ENCODE measurements around the gene FHIP2A.
"Not testable (repeated sequence)": the region's sequence is repeated elsewhere in the genome, so short reads cannot be mapped to it uniquely, and the experiment has no call there.

The FHIP2A gene

DNA sequence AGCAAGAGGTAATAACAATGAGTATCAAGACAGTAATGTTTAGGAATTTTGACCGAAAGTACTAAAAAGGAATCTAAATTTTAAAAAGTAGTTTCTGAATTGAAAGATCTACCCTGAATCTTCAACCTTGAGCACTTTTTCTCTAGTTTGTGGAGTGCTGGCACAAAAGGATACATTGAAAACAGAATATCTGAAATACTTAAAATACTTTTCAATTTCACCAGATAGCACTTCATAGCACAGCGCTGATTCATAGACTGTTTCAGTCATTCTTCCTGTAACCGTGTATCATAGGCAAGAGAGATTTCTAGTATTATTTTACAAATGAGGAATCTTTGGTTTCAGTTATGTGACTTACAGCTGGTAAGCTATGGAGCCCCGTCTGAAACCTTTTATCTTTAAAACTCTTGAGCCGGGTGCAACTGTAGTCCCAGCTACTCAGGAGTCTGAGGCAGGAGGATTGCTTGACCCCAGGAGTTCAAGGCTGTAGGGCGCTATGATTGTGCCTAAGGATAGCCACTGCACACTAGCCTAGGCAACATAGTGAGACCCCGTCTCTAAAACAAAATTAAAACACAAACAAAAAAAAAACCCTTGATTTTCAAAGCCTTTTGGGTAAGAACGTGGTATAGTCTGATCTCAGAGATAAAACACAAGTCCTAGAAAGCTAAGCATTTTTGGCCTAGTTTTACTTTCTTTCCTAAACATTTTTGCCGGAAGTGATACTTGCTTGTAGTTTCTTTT is 35.1 kb downstream of the FHIP2A start:
- no peak for DNase-seq (ENCODE audit: low read depth)

DNA sequence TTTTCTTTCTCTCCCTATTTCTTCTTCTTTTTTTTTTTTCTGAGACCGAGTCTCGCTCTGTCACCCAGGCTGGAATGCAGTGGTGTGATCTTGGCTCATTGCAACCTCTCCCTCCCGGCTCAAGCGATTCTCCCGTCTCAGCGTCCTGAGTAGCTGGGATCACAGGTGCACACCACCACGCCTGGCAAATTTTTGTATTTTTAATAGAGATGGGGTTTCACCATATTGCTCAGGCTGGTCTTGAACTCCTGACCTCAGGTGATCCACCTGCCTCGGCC is 35.6 kb downstream of the FHIP2A start:
- not testable (repeated sequence) for DNase-seq (ENCODE audit: low read depth)

DNA sequence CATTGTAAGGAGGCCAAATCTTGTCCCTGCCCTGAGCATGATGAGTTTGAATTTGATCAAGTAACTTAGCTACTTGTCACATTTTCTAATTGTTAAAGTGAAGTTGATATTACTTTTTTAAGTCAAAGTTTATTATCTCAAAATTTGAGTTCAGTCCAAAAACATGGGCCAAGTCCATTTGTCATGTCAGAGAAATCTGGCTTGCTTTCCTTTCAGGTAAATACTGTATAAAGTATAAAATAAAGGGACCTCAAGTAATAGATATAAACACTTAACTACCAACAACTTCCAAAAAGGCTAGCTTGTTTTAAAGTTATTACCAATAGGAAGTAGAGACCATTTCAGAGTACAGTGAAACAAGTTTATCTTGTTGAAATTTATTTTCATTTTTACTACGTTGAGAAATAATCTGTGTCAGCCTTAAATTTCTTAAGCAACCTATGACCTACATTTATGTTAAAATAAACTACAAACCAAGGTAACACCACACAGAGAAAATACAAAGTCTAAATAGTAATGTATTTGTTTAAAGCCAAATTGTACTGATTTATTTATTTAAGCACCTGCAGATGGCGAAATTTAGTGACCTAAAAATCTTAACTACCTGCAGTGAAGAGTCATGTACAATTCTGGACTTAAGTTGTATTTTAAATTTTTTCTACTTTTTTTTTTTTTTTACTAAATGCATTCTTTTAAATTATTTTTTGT is 36.5 kb downstream of the FHIP2A start:
- DNase-seq (ENCODE audit: low read depth), result no peak

GRCh38 chr10:114859222-114859621 is 37.6 kb downstream of the FHIP2A start:
- DNase-seq (ENCODE audit: low read depth), result no peak

GRCh38 chr10:114862456-114862855 is 40.9 kb downstream of the FHIP2A start:
- no peak for DNase-seq (ENCODE audit: low read depth)

- no peak for DNase-seq (ENCODE audit: low read depth)
These were observed 45.8 kb downstream of the FHIP2A start for GRCh38 chr10:114867365-114867764.

GRCh38 chr10:114868870-114869519 is 47.4 kb downstream of the FHIP2A start:
- DNase-seq (ENCODE audit: low read depth), result no peak

GRCh38 chr10:114869520-114869892 is 47.9 kb downstream of the FHIP2A start:
- no peak for DNase-seq (ENCODE audit: low read depth)

GRCh38 chr10:114870486-114870885 is 48.9 kb downstream of the FHIP2A start:
- no peak for DNase-seq (ENCODE audit: low read depth)

DNA sequence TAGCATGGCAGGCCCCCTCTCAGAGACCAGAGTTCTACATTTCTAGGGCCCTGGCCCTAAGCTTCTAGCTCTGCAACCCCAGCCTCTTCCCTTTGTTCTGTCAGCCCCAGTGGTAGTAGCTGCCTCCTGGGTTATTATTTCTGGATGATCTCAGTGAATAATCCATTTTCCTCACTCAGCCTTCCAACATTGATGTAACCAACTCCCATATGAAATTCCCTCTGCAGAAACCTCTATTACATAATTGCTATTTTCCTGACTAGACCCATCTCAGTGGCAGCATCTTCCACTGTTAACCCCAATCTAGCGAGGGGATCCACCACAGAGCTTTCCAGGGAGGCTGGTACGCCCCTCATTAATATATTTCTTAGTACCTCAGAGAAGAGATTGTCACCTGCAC is 49.8 kb downstream of the FHIP2A start:
- no peak for DNase-seq (ENCODE audit: low read depth)
